GM19239 (cell line): ENCODE data around the gene CRISPLD2.
"Not testable (repeated sequence)": the region's sequence is repeated elsewhere in the genome, so short reads cannot be mapped to it uniquely, and the experiment has no call there.

ENCODE experiments used
- DNase-seq: peaks from one replicate; pipeline ENCODE4 v3.0.0; 2011; ENCODE audit warnings: low spot score; ENCODE audit not compliant: insufficient read length
- FAIRE-seq: peaks from 2 replicates; lab custom pipeline; 2011; peaks lifted over from hg19 to GRCh38; lab: Jason Lieb, UNC

Gene CRISPLD2

DNA sequence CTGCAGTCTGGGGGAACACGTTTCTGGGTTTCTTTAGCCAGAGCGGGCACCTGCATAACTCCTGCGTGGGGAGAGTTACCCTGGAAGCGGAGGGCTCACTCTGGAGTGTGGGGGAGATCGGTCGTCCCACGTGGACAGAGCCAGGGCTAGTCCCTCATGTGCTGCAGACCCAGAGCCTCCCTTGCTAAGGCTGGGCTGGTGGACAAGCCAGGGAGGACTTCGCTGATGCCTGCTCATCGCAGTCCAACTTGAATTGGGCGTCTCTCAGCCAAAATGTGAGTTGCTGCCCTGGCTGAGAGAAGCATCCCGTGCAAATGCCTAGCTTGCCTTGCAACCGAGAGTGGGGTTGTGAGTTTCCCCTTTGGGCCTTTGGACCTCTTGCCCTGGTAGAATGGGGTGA, 986 bp downstream of the CRISPLD2 start:
- FAIRE-seq, result no peak

DNA sequence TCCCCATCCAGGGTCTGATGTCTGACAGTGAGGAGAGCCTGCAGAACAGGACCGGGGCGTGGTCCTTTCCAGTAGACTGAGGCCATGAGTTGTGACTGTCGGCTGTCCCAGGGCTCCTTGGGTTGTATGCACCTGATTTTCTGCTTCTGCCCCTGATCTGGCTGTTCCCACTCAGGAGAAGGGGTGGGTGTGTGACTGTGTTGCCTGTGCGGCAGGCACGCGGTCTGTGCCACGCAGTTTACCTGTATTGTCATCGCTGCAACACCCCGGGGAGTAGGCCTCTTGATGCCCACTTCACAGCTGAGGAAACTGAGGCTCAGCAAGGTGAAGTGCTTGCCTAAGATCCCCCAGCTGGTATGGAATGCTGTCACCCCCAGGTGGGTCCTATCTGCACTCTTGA, 1.4 kb downstream of the CRISPLD2 start:
- no peak for FAIRE-seq
- DNase-seq, result no peak

More for the DNA sequence above, 986 bp downstream of the CRISPLD2 start:
- no peak for DNase-seq

DNA sequence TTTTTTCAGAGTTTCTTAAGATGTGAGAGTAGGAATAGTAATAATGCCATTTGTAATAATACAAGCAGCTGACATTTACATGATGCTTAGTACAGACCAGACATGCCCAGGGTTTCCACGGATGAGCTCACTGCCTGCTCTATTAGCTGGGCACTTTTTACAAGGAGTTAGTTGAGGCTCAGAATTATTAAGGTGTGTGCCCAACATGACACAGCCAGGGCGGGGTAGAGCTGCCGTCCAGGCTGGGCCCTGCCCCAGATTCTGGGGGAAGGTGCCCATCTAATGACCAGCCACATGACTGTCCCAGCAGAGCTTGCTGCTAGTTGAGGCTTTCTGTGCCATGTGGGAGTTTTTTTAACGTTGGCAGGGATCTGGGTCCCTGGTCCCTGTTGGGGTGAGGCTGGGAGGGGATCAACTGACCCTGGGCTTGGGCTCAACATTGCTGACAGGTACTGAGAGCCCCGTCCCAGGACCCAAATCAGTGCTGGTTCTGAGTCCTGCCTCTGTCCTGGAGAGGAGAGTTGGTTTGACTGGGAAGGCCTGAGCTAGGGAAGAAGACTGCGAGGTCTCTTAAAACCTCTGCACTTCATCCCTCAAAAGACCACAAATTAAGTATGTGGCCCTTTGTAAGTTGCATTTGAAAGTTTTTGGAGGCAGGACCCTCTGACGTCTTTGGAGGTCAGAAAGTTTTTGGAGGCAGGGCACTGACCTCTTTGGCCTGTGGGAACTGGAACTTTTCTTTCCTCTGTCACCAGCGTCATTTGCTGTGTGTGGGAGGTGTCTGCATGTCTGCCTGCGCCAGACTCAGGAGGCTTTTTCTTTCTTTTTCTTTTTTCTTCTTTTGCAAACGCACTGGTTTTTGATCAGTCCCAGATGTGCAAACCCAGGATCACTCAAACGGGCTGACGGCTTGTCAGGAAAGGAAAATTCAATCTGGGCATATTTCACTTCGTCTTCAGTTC, 2.2 kb downstream of the CRISPLD2 start:
- DNase-seq, result no peak
- no peak for FAIRE-seq

DNA sequence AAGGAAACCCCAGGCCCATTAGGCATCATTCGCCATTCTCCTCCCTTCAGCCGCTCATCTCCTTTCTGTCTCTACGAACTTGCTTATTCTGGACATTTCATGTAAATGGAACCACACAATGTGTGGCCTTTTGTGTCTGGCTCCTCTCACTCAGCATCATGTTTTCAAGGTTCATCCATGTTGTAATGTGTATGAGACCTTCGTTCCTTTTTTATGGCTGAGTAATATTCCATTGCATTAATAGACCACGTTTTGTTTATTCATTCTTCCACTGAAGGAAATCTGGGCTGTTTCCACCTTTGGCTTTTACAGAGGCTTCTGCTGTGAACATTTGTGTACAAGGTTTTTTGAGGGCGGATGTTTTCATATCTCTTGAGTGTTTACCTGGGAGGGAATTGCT, 3.2 kb downstream of the CRISPLD2 start:
- DNase-seq (no peak), FAIRE-seq (no peak)

DNA sequence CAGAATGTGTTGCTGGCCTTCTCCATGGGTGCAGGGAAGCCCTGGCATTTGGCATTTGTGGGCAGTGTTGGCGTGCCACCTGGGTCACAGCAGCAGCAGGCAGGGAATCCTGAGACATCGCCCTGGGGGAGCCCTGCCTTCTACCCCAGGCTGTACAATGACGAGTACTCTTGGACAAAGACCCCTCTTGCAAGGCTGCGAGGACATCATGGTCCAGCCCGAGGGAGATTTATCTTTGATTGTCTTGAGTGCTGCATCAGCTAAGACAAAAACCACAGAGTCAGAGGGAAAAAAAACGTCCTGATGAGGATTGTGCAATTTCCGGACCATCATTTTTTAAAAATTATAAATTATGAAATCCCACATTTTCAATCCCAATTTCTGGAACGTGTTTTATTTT, 3.7 kb downstream of the CRISPLD2 start:
- no peak for DNase-seq
- no peak for FAIRE-seq

DNA sequence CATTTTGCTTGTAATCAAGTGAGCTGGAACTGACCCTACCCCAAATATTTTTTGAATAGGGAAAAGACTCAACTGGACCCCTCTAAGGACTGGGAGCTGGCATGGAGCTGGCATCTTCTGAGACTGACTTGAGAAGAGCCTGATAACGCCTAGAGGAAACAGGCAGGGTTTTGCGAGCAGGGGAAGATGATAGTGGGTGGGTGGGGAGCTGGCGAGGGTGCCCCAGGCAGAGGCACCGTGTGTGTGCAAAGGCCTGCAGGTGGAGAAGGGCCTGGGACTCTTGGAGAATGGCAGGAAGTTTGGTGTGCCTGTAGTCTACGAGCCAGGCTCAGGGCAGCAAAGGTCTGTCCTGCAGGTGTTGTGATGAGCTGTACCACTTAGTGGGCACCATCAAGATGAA, 4.1 kb downstream of the CRISPLD2 start:
- FAIRE-seq (no peak), DNase-seq (no peak)

DNA sequence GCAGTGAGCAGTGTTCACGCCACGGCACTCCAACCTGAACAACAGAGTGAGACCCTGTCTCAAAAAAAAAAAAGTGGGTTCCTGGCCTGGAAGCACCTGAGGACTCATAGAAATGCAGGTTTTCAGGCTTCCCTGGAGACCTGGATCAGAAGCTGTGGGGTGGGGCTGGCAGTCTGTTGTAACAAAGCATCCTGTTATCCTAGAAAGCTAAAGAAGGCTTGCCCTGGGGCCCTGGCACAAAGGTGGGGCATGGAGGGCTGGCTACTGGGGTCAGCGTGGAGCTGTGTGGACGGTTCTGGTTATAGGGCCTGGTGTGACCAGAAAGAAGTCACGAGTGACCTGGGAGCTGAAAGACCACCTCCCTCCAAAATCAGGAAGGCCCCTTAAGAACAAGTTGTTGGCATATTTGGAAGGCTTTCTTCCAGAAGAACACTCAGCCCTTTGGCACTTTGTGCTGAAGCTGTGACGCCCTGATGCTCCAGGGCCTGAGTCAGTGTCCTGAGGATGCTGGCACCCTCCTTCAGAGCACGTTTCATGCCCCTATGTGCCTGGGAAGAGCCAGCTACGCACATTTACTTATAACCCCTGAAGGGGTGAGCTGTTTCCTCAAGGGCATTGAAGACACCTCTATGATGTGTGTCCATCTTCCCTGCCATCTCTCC, 6.2 kb downstream of the CRISPLD2 start:
- DNase-seq (no peak), FAIRE-seq (no peak)

DNA sequence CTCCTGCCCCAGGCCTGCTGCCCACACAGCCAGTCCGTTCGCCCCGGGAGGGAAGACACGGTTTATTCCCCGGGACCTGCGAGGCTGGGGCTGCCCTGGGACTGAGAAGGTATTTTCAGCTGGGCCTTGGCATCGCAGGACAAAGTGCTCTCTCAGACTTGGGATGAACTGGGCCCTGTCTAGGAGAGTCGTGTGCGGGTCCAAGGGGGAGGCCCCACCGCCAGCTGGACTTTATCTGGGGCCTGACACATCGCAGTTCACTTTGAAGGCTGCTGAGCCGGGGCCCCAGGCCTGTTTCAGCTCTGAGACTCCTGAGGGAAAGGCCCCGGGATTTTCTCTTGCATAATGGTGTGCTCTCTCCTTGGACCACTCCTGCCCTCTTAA, 6.8 kb downstream of the CRISPLD2 start:
- FAIRE-seq (no peak), DNase-seq (no peak)

DNA sequence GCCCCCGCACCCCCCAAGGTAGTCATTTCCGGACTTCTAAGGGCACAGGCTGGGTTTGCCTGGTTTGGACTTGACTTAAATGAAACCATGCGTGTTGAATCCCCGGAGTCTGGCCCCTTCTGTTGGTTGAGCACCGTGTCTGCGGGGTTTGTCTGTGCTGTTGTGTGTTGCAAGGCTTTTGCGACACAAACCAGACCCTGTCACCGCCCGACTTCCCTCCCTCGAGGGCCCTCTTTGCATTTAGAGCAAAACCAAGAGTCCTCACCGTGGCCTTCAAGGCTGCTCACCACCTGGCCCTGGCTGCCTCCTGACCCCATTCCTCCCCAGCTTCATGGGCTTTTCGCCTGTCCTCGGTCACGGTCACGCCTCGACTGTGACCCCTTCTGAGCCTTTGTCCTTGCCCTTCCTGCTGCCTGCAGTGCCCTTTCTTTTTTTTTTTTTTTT, 7.4 kb downstream of the CRISPLD2 start:
- FAIRE-seq (no peak), DNase-seq (no peak)

DNA sequence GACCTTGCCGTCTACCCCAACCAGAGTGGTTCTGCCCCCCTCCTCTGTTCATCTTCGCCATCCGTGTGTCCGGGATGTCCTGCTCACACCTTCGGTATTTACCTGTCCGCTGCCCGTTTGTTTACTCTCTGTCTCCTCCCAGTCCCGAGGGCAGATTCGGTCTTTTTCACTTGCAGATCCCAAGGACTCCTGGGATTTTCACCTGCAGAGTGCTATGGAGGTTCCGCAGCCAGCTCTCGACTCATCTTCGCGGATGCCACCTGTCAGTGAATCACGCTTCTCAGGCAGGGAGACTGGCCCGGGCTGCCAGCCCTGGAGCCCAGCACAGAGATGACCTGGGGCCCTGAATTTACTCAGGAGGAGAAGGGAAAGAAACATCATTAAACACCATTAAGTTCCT, 8.1 kb downstream of the CRISPLD2 start:
- DNase-seq (no peak), FAIRE-seq (no peak)

DNA sequence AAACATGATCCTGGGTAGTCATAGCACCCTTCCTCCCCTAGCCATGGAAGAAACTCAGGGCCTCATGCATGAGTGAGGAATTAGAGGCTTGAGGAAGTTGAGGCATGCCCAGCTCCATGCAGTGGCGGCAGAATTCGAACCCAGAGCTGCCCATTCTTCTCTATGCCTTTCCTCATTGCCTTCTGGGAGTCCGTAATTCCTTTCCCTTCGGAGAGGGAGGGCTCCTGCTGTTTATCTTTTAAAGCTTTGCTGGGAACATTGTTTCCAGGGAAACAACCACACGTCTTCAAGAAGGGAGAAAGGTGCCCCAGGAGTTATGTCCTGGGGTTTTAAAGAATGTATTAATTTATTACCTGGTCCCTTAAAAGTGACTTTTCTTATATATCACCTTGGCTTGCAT, 8.5 kb downstream of the CRISPLD2 start:
- DNase-seq (no peak), FAIRE-seq (no peak)

DNA sequence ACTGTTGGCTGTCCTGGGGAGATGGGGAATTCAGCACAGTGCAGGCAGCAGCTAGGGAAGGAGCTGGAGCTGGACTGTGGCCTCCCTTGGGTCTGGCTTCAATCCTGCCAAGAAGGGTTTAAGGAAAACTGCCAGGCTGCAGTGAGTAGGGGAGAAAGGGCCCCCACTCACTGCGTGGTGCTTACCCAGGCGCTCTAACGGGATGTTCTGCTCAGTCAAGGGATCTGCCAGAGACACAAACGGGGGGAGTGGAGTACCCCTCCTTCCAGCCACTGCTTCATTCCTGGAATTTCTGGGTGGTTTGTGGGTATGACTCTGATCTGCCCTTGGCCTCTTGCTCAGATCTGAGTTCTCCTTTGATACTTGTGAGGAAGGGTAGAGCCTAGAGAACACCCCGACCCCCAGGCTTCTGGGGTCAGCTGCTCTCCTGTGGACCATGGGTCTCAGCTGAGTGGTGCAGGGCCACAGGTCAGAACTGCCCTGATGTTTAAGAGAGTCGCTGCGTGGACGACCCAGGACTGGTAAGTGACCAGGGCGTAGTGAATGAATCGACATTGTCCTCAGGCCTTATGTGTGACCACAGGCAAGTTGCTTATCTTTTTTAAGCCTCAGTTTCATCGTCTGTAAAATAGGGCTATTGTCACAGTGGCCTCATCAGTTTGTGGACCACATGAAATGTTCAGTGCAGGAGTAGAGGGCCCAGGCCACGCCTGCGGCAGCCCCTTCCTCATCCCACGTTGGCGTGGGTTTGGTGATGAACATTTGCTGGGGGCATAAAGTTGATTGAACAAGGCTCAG, 9.6 kb downstream of the CRISPLD2 start:
- FAIRE-seq, result no peak
- no peak for DNase-seq

DNA sequence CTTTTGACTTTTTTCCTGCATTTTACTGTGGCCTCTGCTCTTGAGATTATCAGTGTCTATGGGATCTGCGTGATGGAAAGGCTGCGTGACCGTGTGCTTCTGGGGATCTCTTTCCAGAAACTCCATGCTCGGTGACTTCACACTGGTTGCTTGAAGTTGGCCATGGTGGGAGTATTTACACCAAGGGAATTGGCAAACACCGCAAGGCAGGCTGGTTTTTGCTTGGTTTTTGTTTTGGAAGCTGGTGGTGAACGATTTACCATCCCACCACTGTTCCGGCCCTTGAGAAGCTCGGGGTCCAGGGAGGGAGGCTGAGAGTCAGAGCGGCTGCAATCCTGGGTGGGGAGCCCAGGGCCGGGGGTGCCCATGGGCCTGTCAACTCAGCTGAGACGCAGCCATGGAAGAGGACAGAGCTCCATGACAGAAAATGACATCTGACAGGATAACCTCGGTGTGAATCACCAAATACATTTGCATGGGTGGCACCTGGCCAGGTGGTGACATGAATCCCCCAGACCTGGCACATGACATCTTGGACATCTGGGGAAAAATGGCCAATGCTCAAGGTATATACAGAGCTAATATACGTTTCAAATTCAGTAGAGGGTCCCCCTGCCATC, 11.1 kb downstream of the CRISPLD2 start:
- FAIRE-seq (no peak), DNase-seq (no peak)

DNA sequence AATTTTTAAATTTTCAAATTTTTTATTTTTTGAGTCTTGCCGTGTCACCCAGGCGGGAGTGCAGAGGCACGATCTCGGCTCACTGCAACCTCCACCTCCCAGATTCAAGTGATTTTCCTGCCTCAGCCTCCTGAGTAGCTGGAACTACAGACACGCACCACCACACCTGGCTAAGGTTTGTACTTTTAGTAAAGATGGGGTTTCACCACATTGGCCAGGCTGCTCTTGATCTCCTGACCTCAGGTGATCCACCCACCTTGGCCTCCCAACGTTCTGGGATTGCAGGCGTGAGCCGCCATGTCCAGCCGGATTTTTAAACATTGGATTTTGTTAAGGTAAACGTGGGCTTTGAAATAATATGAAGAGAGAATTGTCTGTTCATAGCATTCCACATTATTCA, 11.9 kb downstream of the CRISPLD2 start:
- not testable (repeated sequence) for DNase-seq, FAIRE-seq

DNA sequence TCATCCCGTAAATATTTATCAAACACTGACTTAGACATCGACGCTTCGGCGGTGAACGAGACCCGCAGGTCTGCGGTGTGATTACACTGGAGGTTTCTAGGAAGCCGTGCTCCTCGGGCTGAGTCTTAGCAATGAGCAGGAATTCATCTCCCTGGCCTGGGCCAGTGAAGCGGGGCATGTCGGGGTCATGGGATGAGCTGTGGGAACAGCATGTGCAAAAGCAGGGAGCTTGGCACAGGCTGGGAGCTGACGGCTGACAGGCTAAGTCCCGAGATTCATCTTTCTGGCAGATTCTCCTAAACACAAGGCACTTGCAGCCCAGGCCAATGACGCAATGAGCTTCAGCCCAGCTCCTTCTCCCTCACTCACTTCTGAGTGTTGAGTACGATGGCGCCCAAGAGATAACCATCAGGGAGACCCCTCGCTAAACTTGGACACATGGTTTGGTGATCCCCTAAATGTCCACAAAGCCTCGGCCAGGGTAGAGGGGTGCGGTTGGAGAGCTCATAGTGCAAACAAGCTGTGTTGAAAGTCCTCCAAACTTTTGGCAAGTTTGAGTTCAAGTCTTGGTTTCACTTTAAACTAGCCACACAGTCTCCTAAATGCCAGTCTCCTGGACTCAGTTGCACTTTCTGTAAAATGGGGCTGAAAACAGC, 12.8 kb downstream of the CRISPLD2 start:
- FAIRE-seq, result no peak
- no peak for DNase-seq

DNA sequence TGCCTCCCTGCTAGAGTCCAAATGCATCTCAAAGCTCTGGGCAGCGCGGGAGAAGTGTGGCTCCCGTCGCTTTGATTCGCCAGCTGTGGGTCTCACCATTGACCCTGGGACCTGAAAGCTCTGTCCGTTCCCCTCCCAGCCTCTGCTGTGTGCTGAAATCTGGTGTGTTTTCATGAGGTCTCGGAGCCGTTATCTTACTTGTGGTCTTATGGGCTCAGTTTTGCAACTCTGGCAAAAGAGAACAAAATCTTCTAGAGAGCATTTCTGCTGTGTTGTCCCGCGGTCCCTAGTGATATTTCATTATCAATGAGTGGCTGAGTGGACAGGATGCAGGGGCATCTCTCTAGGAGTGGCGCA, 13.3 kb downstream of the CRISPLD2 start:
- no peak for FAIRE-seq

DNA sequence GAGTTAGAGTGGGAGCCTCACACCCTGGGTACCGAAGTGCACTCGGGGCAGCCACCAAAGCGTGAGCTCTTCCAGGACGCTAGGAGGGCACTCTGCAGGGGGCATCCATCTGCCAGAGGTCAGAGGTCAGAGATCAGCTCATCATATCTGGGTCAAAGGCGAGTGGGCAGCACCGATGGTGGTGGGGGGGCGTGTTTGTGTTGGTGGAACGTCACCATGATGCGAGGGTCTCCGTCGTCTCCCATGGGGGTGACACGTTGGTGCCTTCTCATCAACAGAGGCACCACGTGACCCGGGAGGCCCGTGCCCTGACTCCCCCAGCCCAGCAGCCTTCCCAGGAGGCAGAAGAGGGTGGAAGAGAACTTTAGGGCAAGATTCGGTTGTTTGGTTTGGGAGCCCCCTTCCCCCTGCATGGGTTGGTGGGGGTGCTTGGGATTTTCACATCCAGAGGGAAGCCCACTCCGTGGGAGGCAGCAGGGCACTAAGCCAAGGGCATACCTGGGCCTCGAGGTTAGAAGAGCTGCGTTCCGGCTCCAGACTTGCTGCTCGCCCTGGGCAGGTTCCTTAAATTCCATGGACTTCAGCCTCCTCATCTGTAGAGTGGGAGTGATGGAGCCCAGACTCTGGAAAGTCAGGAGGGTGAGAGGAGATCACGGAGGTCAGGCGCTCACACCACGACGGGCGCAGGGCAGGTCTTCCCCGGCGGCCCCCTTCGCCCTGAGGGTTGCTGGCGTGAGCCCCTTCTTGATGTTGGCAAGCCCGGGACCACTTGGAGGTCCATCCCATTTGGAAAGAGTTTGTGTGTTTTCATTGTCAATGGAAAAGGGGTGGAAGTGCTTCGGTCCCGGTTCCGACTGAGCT, 14.0 kb downstream of the CRISPLD2 start:
- DNase-seq, result no peak
- no peak for FAIRE-seq

More for the DNA sequence above, 13.3 kb downstream of the CRISPLD2 start:
- no peak for DNase-seq

DNA sequence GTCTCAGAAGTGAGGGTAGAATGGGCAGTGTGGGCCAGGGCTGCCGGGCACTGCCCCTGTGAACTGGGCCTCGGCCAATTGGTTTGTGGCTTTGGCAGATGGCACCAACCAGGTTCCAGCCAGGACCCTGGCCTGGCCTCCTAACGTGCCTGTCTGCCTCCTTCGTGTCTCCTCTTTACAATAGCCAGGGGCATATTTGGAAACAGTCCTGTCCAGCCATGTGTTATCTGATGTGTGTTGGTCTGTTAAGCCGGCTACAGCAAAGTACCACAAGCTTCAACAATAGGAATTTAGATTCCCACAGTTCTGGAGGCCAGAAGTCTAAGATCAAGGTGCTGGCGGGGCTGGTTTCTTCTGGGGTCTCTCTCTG, 14.6 kb downstream of the CRISPLD2 start:
- FAIRE-seq (no peak), DNase-seq (no peak)

DNA sequence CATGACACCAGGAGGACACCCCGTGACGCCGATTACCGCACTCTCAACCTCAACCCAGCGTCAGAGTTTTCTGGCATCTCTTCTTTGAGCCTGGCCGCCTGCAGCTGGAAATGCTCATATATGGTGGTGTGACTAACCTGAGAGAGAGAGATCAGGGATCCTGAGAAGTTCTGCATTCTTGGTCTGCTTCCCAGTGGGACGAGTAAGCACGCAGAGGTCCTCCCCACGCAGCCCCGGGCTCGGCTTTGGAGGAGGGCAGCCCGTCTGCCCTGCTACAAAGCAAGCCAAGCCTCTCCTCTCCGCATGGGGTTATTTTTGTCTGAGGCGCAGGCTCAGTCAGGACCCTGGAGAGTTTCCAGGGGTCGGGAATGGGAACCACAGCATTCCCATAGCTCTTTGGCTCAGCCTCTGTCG, 16.5 kb downstream of the CRISPLD2 start:
- DNase-seq, result no peak

More for the DNA sequence above, 16.5 kb downstream of the CRISPLD2 start:
- FAIRE-seq, result no peak
